ENCODE results near the gene ADSL. TPM values are rescaled to one million over a fixed set of nuclear protein-coding genes. Genes with fewer than 3 reads are reported as not detected.
"Not testable (repeated sequence)": the region's sequence is repeated elsewhere in the genome, so short reads cannot be mapped to it uniquely, and the experiment has no call there.

ADSL gene
- polyA plus RNA-seq (ENCODE audit: insufficient read length in 4 of 4) = 100 to 1,000 TPM; 102 to 111 (median 108) TPM

GRCh38 chr22:40346185-40347118 lies at the start of gene ADSL:
ADSL (plus strand) TSS chr22:40346500; CDS start chr22:40346559, 59 bp downstream.
- peak; percentile 78 to 87 (median 83) for DNase-seq (ENCODE audit: low read depth in 4 of 4, low spot score in 3 of 4)

- DNase-seq (ENCODE audit: low read depth in 4 of 4, low spot score in 3 of 4) = no peak
These were observed 46.0 kb upstream of the ADSL start for GRCh38 chr22:40300316-40300715.

DNA sequence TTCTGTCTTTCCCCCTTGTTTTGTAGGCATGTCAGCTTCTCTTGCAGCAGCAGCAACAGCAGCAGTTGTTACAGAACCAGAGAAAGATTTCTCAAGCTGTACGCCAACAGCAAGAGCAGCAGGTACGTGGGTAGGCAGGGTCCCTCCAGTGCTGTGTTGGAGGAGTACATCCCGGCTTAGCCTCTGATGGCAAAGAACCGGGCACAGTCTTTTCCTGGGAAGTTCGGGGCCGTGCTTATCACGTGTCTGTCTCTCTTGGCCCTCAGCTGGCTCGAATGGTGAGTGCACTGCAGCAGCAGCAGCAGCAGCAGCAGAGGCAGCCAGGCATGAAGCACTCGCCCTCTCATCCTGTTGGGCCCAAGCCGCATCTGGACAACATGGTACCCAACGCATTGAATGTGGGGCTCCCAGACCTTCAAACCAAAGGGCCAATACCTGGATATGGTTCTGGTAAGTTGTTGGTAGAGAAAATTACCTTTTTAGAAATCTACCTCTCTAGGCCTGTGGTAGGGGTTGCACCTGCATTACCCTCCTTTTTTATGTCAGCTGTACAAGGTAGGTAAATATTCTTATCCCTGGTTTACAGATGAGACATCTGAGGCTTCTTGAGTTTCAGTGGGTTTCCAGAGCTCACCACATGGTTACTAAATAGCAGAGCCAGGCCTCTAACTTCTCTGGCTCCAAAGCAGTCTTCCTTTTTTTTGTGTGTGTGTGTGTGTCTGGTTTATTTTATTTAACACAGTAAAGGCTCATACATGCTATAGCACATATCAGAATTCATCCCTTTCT lies 45.2 kb upstream of the ADSL start:
- DNase-seq (ENCODE audit: low read depth in 4 of 4, low spot score in 3 of 4) = no peak

DNA sequence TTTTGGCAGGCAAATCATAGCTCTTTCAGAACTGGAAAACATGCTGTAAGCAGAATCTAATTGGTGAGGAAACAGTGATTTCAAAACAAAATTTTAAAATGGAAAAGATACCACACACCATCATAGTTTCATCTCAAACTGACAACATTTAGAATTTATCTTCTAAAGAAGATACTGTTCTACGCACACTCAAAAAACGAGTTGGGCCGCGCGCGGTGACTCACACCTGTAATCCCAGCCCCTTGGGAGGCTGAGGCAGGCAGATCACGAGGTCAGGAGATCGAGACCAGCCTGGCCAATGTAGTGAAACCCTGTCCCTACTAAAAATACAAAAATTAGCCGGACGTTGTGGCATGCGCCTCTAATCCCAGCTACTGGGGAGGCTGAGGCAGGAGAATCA lies 44.2 kb upstream of the ADSL start:
- DNase-seq (ENCODE audit: low read depth in 4 of 4, low spot score in 3 of 4) = no peak

GRCh38 chr22:40305625-40306024 lies 40.7 kb upstream of the ADSL start:
- DNase-seq (ENCODE audit: low read depth in 4 of 4, low spot score in 3 of 4) = no peak

GRCh38 chr22:40308999-40309573 lies 37.2 kb upstream of the ADSL start:
- no peak for DNase-seq (ENCODE audit: low read depth in 4 of 4, low spot score in 3 of 4)

- no peak for DNase-seq (ENCODE audit: low read depth in 4 of 4, low spot score in 3 of 4)
These were observed 36.7 kb upstream of the ADSL start for GRCh38 chr22:40309631-40310030.

DNA sequence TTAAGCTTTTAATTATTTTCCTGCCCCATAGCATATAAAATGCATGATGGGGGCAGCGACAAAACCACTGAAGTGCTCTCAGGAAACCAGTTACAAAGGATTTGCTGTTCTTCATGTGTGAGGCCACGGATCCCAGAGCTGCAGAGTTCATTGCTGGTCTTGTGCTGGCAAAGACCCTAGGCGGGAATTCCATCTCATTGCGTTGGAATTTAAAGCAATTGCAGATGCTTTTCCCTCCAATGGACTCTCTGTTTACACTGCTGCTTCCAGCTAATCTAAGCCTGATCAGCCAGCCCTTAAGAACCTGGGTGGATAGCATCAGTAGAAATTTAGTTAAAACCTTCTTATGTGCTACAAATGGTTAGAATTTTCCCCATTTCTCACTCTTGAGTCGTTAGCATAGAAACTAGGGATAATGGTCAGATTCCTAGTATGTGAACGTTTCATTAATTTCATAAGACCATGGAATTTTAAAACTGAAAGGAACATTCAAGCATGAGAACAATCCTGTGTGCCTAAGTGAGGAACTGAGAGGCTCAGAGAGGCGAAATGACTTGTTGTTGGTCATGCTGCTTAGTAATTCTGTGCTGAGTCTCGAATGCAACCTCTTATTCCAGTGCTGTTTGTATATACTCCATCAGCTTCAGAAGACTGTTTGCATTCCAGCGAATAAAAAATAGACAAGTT lies 36.1 kb upstream of the ADSL start:
- no peak for DNase-seq (ENCODE audit: low read depth in 4 of 4, low spot score in 3 of 4)

GRCh38 chr22:40310768-40311120 lies 35.6 kb upstream of the ADSL start:
- DNase-seq (ENCODE audit: low read depth in 4 of 4, low spot score in 3 of 4) = no peak

- not testable (repeated sequence) for DNase-seq (ENCODE audit: low read depth in 4 of 4, low spot score in 3 of 4)
These were observed 34.7 kb upstream of the ADSL start for GRCh38 chr22:40311646-40312045.

- DNase-seq (ENCODE audit: low read depth in 4 of 4, low spot score in 3 of 4) = no peak
These were observed 34.2 kb upstream of the ADSL start for GRCh38 chr22:40312050-40312449.

GRCh38 chr22:40313007-40313406 lies 33.3 kb upstream of the ADSL start:
- no peak for DNase-seq (ENCODE audit: low read depth in 4 of 4, low spot score in 3 of 4)

DNA sequence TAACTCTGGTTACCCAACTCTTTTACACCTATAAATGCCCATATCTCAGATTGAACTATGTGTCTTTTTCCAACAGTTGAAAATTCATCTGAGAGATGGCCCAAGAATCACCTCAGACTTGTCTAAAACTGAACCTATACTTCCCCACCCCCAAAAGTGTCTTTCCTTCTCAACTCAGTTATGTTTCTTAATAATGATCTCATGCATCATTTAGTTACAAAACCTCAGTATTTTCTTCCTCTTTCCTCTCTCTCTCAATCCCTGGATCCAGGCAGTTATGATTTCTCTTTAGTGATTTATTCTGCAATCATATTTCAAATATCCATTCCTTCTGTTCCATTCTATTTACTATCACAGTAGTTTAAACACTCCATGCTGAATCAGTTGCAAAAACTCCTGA lies 32.3 kb upstream of the ADSL start:
- DNase-seq (ENCODE audit: low read depth in 4 of 4, low spot score in 3 of 4) = no peak

DNA sequence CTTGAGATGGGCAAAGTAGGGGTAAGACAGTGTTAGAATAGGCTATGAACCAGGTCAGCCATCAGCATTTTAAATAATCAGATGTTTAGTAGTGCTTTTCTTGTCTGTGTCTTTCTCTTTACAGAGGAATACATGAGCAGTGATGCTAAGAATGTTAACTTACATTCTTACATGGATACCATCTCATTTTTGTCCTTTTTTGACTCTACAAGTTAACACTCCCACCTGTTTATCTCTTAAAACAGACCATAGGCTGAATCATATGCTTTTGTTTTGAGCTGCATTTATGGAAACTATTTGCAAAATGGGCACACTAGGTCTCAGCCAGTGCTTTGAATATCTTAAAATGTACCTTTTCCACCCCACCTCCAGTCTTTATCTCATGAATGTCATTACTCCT lies 25.6 kb upstream of the ADSL start:
- DNase-seq (ENCODE audit: low read depth in 4 of 4, low spot score in 3 of 4) = no peak

DNA sequence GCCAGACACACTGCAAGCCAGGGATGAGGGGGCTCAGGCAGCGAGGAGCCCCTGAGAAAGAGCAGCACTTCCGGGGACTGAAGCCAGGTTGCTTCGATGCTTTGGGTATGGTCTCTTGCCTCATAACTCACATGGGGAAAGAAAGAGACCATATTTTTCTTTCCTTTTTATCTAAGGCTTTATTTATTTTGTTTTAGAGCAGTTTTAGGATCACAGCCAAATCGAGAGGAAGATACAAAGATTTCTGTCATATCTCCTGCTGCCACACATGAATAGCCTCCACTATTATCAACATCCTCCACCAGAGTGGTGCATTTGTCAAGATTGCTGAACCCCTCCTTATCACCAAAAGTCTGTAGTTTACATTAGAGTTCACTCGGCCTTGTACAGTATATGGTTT lies 24.3 kb upstream of the ADSL start:
- no peak for DNase-seq (ENCODE audit: low read depth in 4 of 4, low spot score in 3 of 4)

GRCh38 chr22:40322818-40323447 lies 23.4 kb upstream of the ADSL start:
- no peak for DNase-seq (ENCODE audit: low read depth in 4 of 4, low spot score in 3 of 4)

DNA sequence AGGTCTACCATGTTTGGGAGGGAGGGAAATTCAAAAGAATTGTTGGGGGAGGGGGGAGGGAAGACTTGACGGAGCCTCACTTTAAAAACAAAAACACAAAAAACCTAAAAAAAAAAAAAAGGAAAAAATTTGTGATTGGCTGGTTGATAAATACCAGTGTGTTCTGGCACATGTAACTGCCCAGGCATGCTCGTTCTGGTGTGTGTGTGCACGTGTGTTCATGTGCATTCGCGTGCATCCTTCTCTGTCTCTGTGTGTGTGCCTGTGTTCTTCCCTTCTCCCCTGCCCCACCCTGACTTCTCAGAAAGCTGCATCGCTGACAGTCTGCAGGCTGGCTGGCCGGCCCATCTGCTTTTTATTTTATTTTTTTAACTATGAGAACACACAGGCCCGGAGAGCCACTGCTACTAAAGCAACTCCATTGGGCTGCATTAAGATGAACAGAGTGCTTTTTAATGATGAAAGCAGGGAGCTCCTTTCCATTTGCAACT lies 22.6 kb upstream of the ADSL start:
- no peak for DNase-seq (ENCODE audit: low read depth in 4 of 4, low spot score in 3 of 4)

DNA sequence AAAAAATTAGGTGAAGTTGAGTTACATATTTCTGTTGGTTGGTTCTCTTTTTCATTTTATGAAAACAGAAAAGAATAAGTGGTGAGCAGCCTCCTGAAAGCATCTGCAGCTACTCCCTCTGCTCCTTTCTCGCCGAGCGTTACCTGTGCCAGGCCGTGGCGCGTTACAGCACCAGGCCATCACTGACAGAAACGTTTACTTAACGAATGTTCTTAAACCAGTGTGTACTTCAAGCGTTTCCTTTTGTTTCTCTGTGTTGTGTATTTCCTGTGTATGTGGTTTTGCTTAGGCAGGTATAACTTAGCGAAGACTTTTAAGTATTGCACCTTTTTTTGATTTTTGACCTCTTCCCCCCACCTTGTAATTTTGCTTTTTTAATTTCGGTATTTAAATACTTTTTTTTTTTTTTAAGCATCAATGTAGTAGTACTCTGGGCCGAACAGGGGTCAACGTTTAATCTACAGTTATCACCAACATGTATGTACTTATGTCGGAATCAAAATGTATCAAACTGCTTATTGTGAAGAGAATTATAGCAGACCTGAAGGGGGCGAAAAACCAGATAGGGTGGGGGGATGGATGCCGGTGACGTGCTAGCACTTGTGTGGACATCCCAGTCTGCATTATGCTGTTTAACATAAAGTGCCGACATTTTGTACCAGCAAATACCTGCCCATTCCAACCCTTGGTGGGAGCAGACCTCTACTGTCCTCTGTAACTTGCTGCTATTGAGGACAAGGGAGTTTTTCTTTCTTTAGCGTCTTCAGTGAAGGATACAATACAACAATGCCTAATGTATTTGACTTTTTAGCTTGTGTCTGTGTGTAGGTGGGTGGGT lies 21.6 kb upstream of the ADSL start:
- DNase-seq (ENCODE audit: low read depth in 4 of 4, low spot score in 3 of 4) = no peak

- DNase-seq (ENCODE audit: low read depth in 4 of 4, low spot score in 3 of 4) = no peak
These were observed 21.0 kb upstream of the ADSL start for GRCh38 chr22:40325315-40325714.

All from right renal pelvis (tissue), 4 donors.